CD4-positive, CD25-positive, alpha-beta regulatory T cell (primary cell): ENCODE data around the gene HIRIP3. TPM values are rescaled to one million over a fixed set of nuclear protein-coding genes. Genes with fewer than 3 reads are reported as not detected.
A peak's percentile ranks its signal among the peaks of the same experiment; 100 is the strongest.

ENCODE experiments used
- ATAC-seq, 2 donors: fragments of 150-1000 bp; cut with Tn5 transposase; one replicate each; pipeline ENCODE4 v1.10.0; 2021; ENCODE audit warnings: low read depth in 2 of 2, moderate number of reproducible peaks in 2 of 2, moderate library complexity in 1 of 2
- DNase-seq, 3 donors: peaks; one replicate each; pipeline versions ENCODE4 v3.0.0 to v3.0.0-alpha.2; 2012 to 2022; ENCODE audit warnings: mixed read lengths in 1 of 3
- H3K27ac ChIP-seq: one replicate; pipeline ENCODE4 v1.7.0; 2013; ENCODE audit warnings: mild to moderate bottlenecking, low read length; ENCODE audit not compliant: insufficient read depth, poor library complexity, severe bottlenecking
- H3K27me3 ChIP-seq: one replicate; pipeline ENCODE4 v1.7.0; 2013; ENCODE audit warnings: low read length; ENCODE audit not compliant: control insufficient read depth, insufficient read depth
- H3K36me3 ChIP-seq: one replicate; pipeline ENCODE4 v1.7.0; 2013; ENCODE audit warnings: mild to moderate bottlenecking, low read length, moderate library complexity; ENCODE audit not compliant: control insufficient read depth, insufficient read depth
- H3K4me1 ChIP-seq: 2 replicates; pipeline ENCODE4 v1.7.0; 2013; ENCODE audit warnings: mild to moderate bottlenecking, low read length; ENCODE audit not compliant: insufficient read depth, control insufficient read depth, poor library complexity, severe bottlenecking
- H3K4me3 ChIP-seq: one replicate; pipeline ENCODE4 v1.7.0; 2013; ENCODE audit warnings: low read depth, mild to moderate bottlenecking, low read length, moderate library complexity
- H3K9me3 ChIP-seq, 2 experiments: 1 replicate in 1 of 2; 2 replicates in 1 of 2; pipeline ENCODE4 v1.7.0; 2013; ENCODE audit warnings: low read length in 2 of 2, mild to moderate bottlenecking in 1 of 2, moderate library complexity in 1 of 2; ENCODE audit not compliant: control insufficient read depth in 2 of 2
- H3K27ac Mint-ChIP-seq, 3 donors: one replicate each; pipeline ENCODE4 v1.8.0; 2020 to 2022; ENCODE audit warnings: mild to moderate bottlenecking in 3 of 3, mixed read lengths in 3 of 3, moderate library complexity in 2 of 3
- H3K27me3 Mint-ChIP-seq: one replicate; pipeline ENCODE4 v1.8.0; 2022; ENCODE audit warnings: mild to moderate bottlenecking, mixed read lengths
- H3K36me3 Mint-ChIP-seq: one replicate; pipeline ENCODE4 v1.8.0; 2020; ENCODE audit warnings: mixed read lengths
- H3K4me1 Mint-ChIP-seq, 4 donors: one replicate each; pipeline ENCODE4 v1.8.0; 2020 to 2022; ENCODE audit warnings: mixed read lengths in 4 of 4, mild to moderate bottlenecking in 1 of 4
- H3K4me3 Mint-ChIP-seq, 4 donors: one replicate each; pipeline ENCODE4 v1.8.0; 2020 to 2022; ENCODE audit warnings: mild to moderate bottlenecking in 4 of 4, mixed read lengths in 4 of 4, moderate library complexity in 3 of 4
- H3K9me3 Mint-ChIP-seq, 7 donors: one replicate each; pipeline ENCODE4 v1.8.0; 2020 to 2022; ENCODE audit warnings: mixed read lengths in 7 of 7, mild to moderate bottlenecking in 3 of 7, moderate library complexity in 2 of 7
- polyA plus RNA-seq, 4 donors: library from polyadenylated mRNA; unstranded; fragments of 300-500 nt; fragmentation: Illumina TruSeq; gene quantifications; one replicate each; pipeline ENCODE4 v1.2.3, GENCODE V29; 2021
- total RNA-seq: library from RNA; stranded (reverse); gene quantifications from one replicate; pipeline ENCODE4 v1.2.3, GENCODE V29; 2022

The HIRIP3 gene
- total and polyA plus RNA-seq, 5 donors from 2014 or later, result 12.4 to 19.9 (median 15.0) TPM

GRCh38 chr16:29982560-29983419, 12.6 kb downstream of the HIRIP3 start:
- H3K27ac ChIP-seq, result no peak overlapping the region
- DNase-seq, result no peak
- no peak for ATAC-seq
- no peaks in the 10 kb centered on the region for H3K9me3 ChIP-seq
- H3K4me1 ChIP-seq, result no peaks in the 10 kb centered on the region
- Mint-ChIP-seq H3K4me3 (no peak overlapping the region), H3K36me3 (peaks cover 31% of the 10 kb centered on the region), H3K27me3 (no peaks in the 10 kb centered on the region), H3K4me1 (no peaks in the 10 kb centered on the region), H3K27ac (no peak overlapping the region), H3K9me3 (no peaks in the 10 kb centered on the region)
- H3K27me3 ChIP-seq, result no peaks in the 10 kb centered on the region
- peaks cover 84% of the 10 kb centered on the region for H3K36me3 ChIP-seq
- no peak overlapping the region for H3K4me3 ChIP-seq

DNA sequence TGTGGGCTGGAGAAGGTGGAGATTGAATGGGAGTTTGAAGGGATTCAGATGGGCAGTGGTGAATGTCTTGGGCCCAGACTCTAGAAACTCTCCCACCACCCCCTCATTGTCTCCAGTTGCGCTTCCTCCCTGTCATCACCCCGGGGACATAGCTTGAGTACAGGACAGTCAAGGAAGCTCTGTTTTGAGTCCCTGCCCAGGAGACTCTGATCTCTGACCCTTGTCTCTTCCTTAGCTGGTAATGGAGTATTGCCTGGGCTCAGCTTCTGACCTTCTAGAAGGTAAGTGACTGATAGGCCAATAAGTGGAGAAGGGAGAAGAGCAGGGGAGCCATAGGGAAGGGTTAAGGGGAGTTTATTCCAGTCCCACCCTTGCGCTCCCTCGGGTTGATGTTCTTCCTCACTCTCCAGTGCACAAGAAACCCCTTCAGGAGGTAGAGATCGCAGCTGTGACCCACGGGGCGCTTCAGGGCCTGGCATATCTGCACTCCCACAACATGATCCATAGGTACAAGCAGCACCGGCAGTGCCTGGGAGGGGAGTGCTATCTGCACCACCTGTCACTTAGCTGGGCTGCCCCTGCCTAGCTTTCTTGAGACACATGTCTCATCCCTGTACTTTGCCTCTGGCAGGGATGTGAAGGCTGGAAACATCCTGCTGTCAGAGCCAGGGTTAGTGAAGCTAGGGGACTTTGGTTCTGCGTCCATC, 16.7 kb downstream of the HIRIP3 start:
- H3K36me3 ChIP-seq, result peaks cover 56% of the 10 kb centered on the region
- ATAC-seq (no peak), DNase-seq (no peak)
- no peak overlapping the region for H3K4me3 ChIP-seq
- no peaks in the 10 kb centered on the region for H3K9me3 ChIP-seq
- Mint-ChIP-seq H3K4me3 (peak overlapping the region in 1 of 4 donors; percentile 9), H3K36me3 (peaks cover 26% of the 10 kb centered on the region), H3K9me3 (no peaks in the 10 kb centered on the region), H3K27ac (peak overlapping the region in 1 of 3 donors; percentile 73), H3K4me1 (peaks cover 13 to 34% (median 22%) of the 10 kb centered on the region in 4 donors), H3K27me3 (no peaks in the 10 kb centered on the region)
- H3K4me1 ChIP-seq, result peaks cover 33% of the 10 kb centered on the region
- H3K27me3 ChIP-seq, result no peaks in the 10 kb centered on the region
- no peak overlapping the region for H3K27ac ChIP-seq

DNA sequence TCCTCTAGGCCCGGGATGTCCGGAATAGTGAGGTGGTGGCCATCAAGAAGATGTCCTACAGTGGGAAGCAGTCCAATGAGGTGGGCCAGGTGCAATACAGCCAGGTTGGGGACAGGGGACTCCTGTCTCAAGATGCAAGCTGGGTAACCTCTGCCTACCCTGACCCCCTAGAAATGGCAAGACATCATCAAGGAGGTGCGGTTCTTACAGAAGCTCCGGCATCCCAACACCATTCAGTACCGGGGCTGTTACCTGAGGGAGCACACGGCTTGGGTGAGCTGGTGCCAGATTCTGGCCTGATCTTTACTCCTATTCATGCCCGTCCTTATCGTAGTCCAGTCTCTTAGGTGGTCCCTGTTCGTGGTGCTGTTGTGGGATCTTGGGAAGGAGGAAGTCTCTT, 17.3 kb downstream of the HIRIP3 start:
- Mint-ChIP-seq H3K27ac (peak overlapping the region in 1 of 3 donors; percentile 52), H3K4me1 (peaks cover 13 to 38% (median 25%) of the 10 kb centered on the region in 4 donors), H3K9me3 (no peaks in the 10 kb centered on the region), H3K36me3 (peaks cover 21% of the 10 kb centered on the region), H3K27me3 (no peaks in the 10 kb centered on the region), H3K4me3 (peak overlapping the region in 1 of 4 donors; percentile 37)
- ATAC-seq (no peak), DNase-seq (no peak)
- Histone ChIP-seq H3K27me3 (no peaks in the 10 kb centered on the region), H3K36me3 (peaks cover 49% of the 10 kb centered on the region), H3K27ac (no peak overlapping the region), H3K9me3 (no peaks in the 10 kb centered on the region), H3K4me3 (no peak overlapping the region), H3K4me1 (peaks cover 36% of the 10 kb centered on the region)

DNA sequence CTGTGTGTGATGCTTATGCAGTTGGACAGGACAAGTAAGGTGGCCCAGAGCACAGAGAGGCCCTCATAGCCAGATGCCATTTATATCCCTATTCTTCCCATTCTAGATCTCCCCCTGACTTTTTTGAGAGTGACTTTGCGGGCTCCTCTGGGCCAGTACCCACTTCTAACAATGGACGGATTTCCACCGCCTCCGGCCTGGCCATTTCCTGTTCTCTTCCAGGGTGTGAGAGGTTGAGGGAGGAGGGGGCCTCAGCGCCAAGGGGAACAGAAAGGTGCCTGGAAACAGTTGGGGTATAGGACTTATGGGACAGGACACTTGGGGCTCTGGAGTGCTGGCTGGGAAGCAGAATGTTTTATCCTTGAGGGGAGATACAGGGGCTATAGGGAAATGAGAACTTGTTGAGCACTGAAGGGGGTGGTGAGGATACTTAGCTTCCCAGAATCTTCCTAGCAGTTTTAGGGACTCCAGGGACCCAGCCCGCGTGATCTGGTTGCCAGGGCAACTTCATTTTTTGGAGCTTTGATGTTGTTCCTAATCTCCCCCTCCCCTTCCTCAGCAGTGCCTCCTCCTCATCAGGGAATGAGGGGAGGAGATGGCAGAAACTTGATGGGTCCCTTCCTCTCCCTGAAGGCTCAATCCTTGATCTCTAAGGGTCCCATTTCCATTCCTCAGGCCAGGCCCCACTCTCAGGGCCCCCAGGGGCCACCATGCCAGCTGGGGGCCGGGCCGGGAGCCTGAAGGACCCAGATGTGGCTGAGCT, 18.2 kb downstream of the HIRIP3 start:
- H3K27ac ChIP-seq, result no peak overlapping the region
- ATAC-seq (no peak), DNase-seq (no peak)
- Mint-ChIP-seq H3K9me3 (no peaks in the 10 kb centered on the region), H3K4me3 (peak overlapping the region in 2 of 4 donors; percentile 48 to 100), H3K27me3 (no peaks in the 10 kb centered on the region), H3K36me3 (peaks cover 17% of the 10 kb centered on the region), H3K27ac (peak overlapping the region in 2 of 3 donors; percentile 52 to 87), H3K4me1 (peaks cover 13 to 42% (median 28%) of the 10 kb centered on the region in 4 donors)
- peaks cover 37% of the 10 kb centered on the region for H3K4me1 ChIP-seq
- no peaks in the 10 kb centered on the region for H3K9me3 ChIP-seq
- H3K27me3 ChIP-seq, result no peaks in the 10 kb centered on the region
- no peak overlapping the region for H3K4me3 ChIP-seq
- peaks cover 41% of the 10 kb centered on the region for H3K36me3 ChIP-seq

- H3K27ac ChIP-seq, result peak overlapping the region; percentile 83
- H3K4me3 Mint-ChIP-seq, result peak overlapping the region; percentile 84 to 100 (median 90)
- DNase-seq, result peak in 1 of 3 donors; percentile 14
- H3K36me3 ChIP-seq, result peaks cover 30% of the 10 kb centered on the region
- peaks cover 37% of the 10 kb centered on the region for H3K4me1 ChIP-seq
- H3K9me3 Mint-ChIP-seq, result no peaks in the 10 kb centered on the region
- H3K4me1 Mint-ChIP-seq, result peaks cover 13 to 42% (median 28%) of the 10 kb centered on the region in 4 donors
- H3K27me3 ChIP-seq, result no peaks in the 10 kb centered on the region
- peak overlapping the region; percentile 87 for H3K4me3 ChIP-seq
- H3K27ac Mint-ChIP-seq, result peak overlapping the region; percentile 39 to 89 (median 87)
- ATAC-seq, result no peak
- H3K9me3 ChIP-seq, result no peaks in the 10 kb centered on the region
- peaks cover 15% of the 10 kb centered on the region for H3K36me3 Mint-ChIP-seq
- H3K27me3 Mint-ChIP-seq, result no peaks in the 10 kb centered on the region
These were observed 19.5 kb downstream of the HIRIP3 start for GRCh38 chr16:29975811-29976511.

DNA sequence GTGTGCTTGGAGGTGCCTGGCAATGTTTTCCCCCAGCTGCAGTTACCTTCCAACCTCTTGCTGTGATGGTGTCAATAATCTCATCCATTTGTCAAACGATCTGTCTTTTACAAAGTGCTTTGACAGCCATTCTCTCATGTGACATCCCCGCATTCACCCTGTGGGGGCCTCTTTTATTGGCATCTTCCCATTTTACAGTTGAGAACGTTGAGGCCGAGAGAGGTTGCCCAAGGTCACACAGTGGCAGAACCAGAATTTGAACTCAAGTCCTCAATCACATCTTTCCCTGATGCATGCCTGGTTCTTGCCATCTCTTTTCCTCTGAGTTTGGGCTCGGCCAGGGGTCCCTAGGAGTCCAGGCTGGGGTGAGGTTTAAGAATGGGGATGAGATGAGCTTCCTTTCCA, 20.3 kb downstream of the HIRIP3 start:
- no peaks in the 10 kb centered on the region for H3K9me3 Mint-ChIP-seq
- Histone ChIP-seq H3K27me3 (no peaks in the 10 kb centered on the region), H3K4me1 (peaks cover 37% of the 10 kb centered on the region), H3K9me3 (no peaks in the 10 kb centered on the region), H3K4me3 (peak overlapping the region; percentile 87), H3K36me3 (peaks cover 25% of the 10 kb centered on the region), H3K27ac (peak overlapping the region; percentile 83)
- peak overlapping the region; percentile 84 to 100 (median 90) for H3K4me3 Mint-ChIP-seq
- no peak for DNase-seq
- peaks cover 10% of the 10 kb centered on the region for H3K36me3 Mint-ChIP-seq
- peaks cover 13 to 42% (median 28%) of the 10 kb centered on the region in 4 donors for H3K4me1 Mint-ChIP-seq
- no peak for ATAC-seq
- peak overlapping the region; percentile 54 to 89 (median 87) for H3K27ac Mint-ChIP-seq
- no peaks in the 10 kb centered on the region for H3K27me3 Mint-ChIP-seq
